Measurements from ENCODE around the gene SLC1A3.

Gene SLC1A3

GRCh38 chr5:36658038-36658756 lies 51.8 kb downstream of the SLC1A3 start:
- no peak for DNase-seq

- no peak for DNase-seq
Measured at GRCh38 chr5:36659411-36659810, 53.0 kb downstream of the SLC1A3 start.

- DNase-seq = no peak
Measured at GRCh38 chr5:36660397-36661049, 54.1 kb downstream of the SLC1A3 start.

- DNase-seq = no peak
Measured at GRCh38 chr5:36661456-36662220, 55.2 kb downstream of the SLC1A3 start.

GRCh38 chr5:36662291-36662851 lies 56.0 kb downstream of the SLC1A3 start:
- no peak for DNase-seq

GRCh38 chr5:36664766-36665165 lies 58.4 kb downstream of the SLC1A3 start:
- no peak for DNase-seq

- DNase-seq = no peak
Measured at GRCh38 chr5:36665628-36666027, 59.2 kb downstream of the SLC1A3 start.

- no peak for DNase-seq
Measured at GRCh38 chr5:36666274-36666673, 59.9 kb downstream of the SLC1A3 start.

GRCh38 chr5:36666986-36667385 lies 60.6 kb downstream of the SLC1A3 start:
- no peak for DNase-seq

GRCh38 chr5:36667824-36668223 lies 61.4 kb downstream of the SLC1A3 start:
- no peak for DNase-seq

- no peak for DNase-seq
Measured at GRCh38 chr5:36669015-36669651, 62.7 kb downstream of the SLC1A3 start.

GRCh38 chr5:36670548-36670947 lies 64.1 kb downstream of the SLC1A3 start:
- no peak for DNase-seq

GRCh38 chr5:36675282-36675681 lies 68.9 kb downstream of the SLC1A3 start:
- no peak for DNase-seq

- DNase-seq = no peak
Measured at GRCh38 chr5:36679221-36679989, 73.0 kb downstream of the SLC1A3 start.

- no peak for DNase-seq
Measured at GRCh38 chr5:36680066-36680465, 73.7 kb downstream of the SLC1A3 start.

GRCh38 chr5:36681711-36682110 lies 75.3 kb downstream of the SLC1A3 start:
- DNase-seq = no peak

- DNase-seq = no peak
Measured at GRCh38 chr5:36682499-36682898, 76.1 kb downstream of the SLC1A3 start.

- DNase-seq = no peak
Measured at GRCh38 chr5:36683821-36684434, 77.5 kb downstream of the SLC1A3 start.

- no peak for DNase-seq
Measured at GRCh38 chr5:36685631-36686288, 79.4 kb downstream of the SLC1A3 start.

GRCh38 chr5:36686881-36687280 lies 80.5 kb downstream of the SLC1A3 start:
- DNase-seq = no peak

GRCh38 chr5:36688722-36689121 lies 82.3 kb downstream of the SLC1A3 start:
- DNase-seq = no peak

Measured in T1000 (cell line).